GM19463 (cell line): Measurements from ENCODE around the gene PDLIM3.

Experiments
- ATAC-seq: cut with Tn5 transposase; IDR thresholded peaks from one replicate; pipeline ENCODE4 v1.9.1; 2021; ENCODE audit warnings: mild to moderate bottlenecking, moderate library complexity; ENCODE audit not compliant: unreplicated experiment

Gene PDLIM3

DNA sequence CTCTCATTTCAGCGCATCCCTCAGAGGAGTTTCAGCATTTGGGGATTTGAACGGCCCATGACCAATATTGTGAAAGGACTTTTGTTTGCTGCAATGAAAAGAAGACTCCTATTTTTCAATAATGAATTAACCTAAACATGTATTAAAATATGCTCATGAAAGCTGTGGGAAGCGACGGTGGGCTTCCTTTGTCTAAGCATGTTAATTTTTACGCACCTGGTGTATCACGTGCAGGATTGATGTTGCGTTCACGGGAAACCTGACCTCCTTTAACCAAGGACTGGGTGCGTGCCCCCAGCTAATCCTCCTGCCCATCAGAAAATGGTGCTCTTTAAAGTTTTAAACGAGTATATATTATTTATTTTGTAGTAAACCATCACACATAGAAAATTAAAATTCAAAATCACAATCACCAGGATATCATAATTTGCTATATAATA, 63.2 kb downstream of the PDLIM3 start:
- no peak for ATAC-seq

DNA sequence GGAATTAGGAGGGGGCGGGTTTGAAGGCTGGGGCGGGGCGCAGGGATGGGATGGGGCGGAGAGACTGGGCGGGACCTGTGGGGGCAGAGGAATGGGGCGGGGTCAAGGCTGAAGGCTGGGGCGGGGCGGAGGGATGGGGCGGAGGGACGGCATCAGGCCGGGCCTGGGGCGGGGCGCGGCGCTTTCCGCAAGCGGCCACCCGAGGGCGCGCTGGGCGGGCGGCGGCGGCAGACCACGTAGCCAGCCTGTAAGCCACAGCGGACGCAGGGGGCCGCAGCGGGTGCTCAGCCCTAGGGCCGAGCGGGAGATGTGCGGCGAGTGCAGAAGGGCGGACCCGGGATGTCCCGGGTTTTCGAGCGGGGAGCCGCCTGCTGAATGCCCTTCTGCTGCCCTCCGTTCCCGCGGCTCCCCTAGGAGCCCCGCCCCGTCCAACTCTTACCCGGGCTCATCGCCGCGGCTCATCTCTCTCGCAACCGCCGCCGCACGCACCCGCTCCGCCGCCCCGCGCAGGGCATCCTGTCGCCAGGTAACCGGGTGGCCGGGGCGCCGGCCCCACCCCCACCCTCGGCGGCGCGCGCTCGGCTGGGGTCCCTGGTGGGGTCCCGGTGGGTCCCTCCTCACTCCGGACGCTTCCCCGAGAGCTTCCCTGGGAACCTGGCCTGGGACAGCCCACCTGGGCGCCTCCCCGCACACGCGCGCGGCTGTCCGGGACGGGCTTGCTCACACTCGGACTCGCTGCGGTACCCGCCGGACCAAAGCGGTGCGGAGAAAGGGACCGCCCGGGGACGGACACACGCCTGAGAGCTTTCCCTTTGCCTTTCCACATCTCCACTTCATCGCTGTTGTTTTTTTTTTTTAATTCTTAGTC, 63.8 kb downstream of the PDLIM3 start, which contains the start of gene CCDC110:
Gene CCDC110, minus strand, starts transcription at position 499 of the 868 bp plus-strand sequence. Its CDS starts 50 bp downstream, at position 449.
- ATAC-seq: peak; percentile 89

DNA sequence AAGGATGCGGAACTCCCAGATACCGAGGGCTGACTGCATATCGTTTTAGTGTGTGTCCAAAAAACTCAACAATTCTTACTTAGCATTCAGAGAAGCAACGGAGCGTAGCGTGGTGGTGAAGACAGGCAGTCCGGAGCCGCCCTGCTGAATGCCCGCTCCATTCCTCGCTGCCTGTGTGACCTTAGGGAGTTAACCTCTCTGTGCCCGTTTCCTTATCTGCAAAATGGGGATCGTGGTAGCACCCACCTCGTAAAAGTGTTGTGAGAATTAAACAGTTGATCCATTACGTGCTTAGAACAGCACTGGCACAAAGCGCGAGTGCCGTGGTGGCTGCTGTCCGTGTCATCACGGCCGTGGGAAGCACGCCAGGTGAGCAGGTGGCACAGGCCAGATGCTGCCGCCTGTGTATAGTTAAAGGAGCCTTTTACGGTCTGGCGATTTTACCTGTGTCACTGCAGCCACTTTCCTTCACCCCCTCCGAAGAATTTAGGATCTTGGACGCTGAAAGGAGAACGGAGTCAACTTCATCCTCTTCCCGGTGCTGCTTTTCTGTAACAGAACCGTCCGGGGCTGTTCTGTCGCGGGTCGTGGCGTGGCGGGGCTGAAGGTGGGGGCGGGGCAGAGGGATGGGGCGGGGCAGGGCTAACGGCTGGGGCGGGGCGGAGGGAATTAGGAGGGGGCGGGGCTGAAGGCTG, 64.7 kb downstream of the PDLIM3 start:
- no peak for ATAC-seq

DNA sequence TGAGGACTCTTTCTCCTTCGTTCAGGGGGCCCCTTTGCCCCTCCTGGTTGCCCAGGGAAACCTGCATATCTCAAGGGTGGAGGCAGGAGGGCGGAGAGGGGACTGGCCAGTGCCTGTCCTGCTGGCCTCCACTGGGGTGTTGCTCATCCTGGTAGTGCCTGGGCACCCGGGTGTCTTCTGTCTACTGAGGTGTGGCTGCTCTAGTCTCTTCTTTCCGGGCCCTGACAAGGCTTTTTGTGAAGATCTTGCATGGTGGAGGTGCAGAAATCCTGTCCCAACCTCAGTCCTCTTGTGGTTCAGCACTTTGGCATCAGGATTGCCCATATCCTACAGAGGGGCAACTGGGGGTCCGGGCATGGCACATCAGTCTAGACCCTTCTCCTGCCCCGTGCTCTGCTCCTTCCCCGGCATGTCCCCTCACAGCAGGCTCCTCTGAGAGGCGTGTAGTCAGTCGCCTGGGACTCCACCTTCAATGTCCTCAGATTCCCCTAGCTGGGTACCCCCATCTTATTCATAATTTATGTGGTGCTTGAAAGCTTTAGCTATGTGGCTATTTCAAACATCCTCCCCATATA, 65.6 kb downstream of the PDLIM3 start:
- no peak for ATAC-seq

DNA sequence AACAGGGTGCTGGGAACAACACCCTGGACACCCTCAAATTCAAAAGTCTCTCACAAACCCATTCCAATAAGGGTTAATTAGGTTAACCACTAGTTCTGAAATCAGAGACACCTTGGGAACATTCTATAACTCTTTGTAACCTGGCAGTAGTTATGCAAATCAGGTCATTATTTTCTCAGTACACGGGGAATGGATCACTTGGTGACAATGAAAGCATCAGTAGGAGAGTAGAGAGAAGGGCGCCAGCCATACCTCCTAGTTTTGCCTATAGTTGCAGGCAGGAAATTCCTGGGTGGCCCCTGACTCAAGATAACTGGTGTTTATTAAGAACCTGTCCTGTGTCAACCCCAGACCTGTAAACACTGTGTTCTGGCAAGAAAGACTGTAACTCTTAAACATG, 66.3 kb downstream of the PDLIM3 start:
- ATAC-seq: no peak

DNA sequence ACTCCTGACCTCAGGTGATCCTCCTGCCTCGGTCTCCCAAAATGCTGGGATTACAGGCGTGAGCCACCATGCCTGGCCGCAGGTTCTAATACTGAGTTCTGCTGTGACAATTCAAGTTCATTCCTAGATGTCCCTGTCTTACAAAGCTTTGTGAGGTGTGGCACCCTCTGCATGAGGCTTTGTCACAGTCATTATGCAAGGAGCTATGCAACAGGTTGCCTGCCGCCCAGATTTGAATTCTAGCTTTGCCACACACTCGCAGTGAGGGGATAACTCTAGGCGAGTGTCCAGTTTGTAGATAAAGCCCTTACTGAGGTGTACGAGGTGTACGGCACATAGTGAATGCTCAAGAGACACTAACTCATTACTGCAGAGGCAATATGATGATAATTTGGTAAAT, 67.3 kb downstream of the PDLIM3 start:
- no peak for ATAC-seq

DNA sequence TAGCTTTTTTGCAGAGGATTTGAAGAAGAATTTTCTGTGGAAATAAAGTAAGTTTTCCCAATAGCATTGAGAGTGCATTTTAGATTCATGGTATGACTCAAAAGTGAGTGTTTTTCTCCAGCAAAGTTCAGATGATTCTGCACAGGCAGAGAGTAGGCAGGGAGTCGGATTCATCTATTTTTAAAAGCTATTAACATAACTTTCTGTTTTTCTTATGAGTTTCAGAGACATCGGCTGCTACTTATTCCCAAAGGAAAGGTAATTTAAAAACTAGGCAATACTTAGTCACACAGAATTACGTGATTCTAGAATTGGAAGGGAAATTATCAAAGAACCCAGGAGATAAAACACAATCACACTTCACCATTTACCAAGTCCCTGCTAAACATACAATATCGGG, 68.2 kb downstream of the PDLIM3 start:
- ATAC-seq: no peak

DNA sequence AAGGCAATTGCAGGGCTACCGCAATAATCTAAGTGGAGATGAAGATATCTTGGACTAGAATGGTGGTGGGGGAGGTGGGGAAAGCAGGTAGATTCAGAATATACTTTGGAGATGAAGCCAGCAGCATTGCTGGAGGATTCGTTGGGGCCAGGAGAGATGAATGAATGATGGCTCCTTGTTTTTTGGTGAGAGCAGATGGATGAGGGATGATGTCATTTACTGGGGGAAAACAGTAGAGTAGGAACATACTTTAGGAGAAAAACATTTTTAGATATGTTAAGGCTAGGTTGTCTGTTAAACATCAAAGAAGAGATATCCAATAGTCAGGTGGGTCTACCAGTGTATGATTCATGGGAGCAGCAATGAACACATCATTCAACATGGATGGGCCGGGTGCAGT, 69.6 kb downstream of the PDLIM3 start:
- no peak for ATAC-seq

DNA sequence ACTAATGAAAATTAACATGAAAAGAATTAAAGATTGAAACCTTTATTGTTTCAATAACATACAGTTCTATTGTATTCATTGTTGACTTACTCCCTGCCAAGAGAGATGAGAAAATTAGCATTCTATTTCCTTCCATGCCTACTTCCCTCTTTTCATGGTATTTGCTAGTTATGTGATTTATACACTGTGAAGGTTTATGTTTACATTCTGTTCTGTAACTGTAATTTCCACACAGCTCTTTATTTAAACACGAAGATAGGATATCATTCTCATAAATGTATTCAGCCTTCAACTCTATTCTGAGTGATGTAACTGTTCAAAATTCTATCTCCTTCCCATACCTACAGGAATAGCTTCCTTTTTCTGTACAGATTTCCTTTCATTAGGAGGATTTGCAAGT, 70.4 kb downstream of the PDLIM3 start:
- ATAC-seq: no peak

DNA sequence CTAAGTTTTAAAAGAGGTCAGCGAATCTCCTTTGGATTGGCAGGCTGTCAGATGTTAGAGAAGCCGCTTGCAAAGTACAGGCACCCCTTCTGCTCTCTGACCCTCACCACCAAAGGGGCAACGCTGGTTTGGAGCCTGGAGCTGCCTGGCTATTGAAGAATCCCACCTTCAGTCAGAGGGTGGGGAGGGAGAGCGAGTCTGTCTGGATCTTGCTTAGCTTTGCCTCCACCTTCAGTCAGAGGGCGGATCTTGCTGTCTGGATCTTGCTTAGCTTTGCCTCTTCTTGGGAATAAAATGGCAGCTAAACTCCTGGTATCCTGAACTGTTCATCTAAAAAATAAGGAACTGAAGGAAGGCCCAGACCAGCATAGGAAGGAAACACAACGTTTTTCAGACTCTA, 71.1 kb downstream of the PDLIM3 start:
- no peak for ATAC-seq

DNA sequence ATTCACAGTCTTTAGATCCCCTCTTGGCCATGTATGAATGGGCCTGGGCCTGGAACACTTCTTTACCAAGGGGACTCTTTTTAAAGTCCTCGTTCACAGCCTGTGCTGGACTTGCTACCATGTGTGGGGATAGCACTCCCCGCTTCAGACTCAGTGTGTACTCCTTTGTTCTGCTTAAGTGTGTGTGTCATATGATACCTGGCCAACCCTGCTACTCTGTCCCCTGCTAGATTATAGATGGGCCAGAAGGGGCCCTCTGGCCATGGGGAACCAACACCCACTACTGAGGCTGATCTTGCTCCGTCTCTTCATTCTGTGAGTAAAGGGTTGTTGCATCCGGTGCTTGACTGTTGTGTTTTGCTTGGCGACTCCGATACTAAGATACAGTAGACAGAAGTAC, 71.8 kb downstream of the PDLIM3 start:
- ATAC-seq: no peak

DNA sequence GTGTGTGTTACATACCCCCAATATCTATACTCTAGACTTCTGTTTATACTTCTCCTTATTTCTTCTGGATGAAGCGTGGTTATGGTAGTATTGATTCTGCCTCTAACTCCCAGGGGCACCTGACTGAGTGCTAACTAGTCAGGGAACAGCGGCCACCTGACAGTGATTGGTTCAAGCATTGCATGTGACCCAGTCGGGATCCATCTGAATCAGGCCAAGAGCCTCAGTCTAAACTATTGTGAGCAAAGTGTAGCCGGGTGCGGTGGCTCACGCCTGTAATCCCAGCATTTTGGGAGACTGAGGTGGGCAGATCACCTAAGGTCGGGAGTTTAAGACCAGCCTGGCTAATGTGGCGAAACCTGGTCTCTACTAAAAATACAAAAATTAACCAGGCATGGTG, 73.7 kb downstream of the PDLIM3 start:
- ATAC-seq: no peak

DNA sequence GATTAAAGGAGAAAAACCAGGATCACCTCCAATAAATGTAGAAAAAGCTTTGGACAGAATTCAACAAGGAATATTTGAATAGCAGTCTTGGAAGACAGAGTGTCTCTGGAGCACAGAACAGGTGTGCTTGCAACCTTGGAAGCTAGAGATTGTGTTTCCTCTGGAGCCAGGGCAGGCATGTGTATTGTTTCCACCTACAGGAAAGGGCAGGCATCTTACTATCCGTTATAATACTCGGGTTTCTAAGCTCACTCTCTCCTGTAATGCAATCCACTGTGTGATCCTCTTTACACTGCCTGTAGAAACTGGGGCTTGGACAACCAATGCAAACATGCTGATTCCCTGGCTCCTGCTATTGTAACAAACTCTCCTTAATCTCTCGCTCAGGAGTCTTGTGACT, 78.2 kb downstream of the PDLIM3 start:
- ATAC-seq: no peak

DNA sequence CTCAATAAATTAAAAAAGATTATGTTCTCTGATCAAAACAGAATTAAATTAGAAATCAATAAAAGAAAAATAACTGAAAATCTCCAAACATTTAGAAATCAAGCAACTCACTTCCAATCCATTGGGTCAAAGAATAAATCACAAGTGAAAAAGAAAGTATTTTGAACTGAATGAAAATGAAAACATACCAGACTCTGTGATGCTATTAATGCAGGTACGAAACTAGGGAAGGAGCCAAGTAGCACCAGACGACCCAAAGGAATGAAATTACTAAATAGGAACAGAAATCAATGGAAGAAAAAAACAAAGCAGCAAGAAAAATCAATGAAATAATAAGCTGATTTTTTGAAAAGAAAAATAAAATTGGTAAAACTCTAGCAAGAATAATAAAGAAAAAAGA, 79.2 kb downstream of the PDLIM3 start:
- ATAC-seq: no peak
